ENCODE data around the gene UBXN11. TPM values are rescaled to one million over a fixed set of nuclear protein-coding genes. Genes with fewer than 3 reads are reported as not detected.

The UBXN11 gene
- total and polyA plus RNA-seq, 2 donors from 2014 or later, result 30.2 to 55.0 TPM

GRCh38 chr1:26274801-26275425 lies 31.5 kb downstream of the UBXN11 start:
- H3K4me3 ChIP-seq (ENCODE audit: low read length in 3 of 3), result no peak overlapping the region
- no peaks in the 10 kb centered on the region for H3K27me3 ChIP-seq (ENCODE audit: control insufficient read depth, insufficient read depth, low read length)
- no peak overlapping the region for H3K27ac ChIP-seq (ENCODE audit: low read depth in 2 of 2, low read length in 2 of 2)
- no peak for DNase-seq
- no peak for TF ChIP-seq CTCF (IDR thresholded peaks at IDR 0.05; ENCODE audit: borderline replicate concordance, extremely low read depth, insufficient read depth)
- H3K9ac ChIP-seq (ENCODE audit: low read length in 3 of 3), result no peak overlapping the region
- H3K4me1 ChIP-seq (ENCODE audit: control insufficient read depth in 2 of 3, insufficient read depth in 2 of 3, low read depth in 1 of 3, low read length in 3 of 3), result peaks cover 9 to 35% (median 32%) of the 10 kb centered on the region in 3 donors
- H3K36me3 ChIP-seq (ENCODE audit: control insufficient read depth in 2 of 3, insufficient read depth in 3 of 3, low read length in 3 of 3), result peaks cover 0 to 5% (median 2%) of the 10 kb centered on the region in 3 donors
- no peaks in the 10 kb centered on the region for H3K9me3 ChIP-seq (ENCODE audit: control insufficient read depth in 2 of 3, insufficient read depth in 1 of 3, low read length in 3 of 3)
- intact Hi-C loops (cut with DNase I), result loop anchor here (5.0 kb wide), 1 partner anchor 47 kb away; no protein-coding TSS in a partner anchor
- no peak for FAIRE-seq

GRCh38 chr1:26269198-26269550 lies 37.3 kb downstream of the UBXN11 start:
- intact Hi-C loops (cut with DNase I), result no loop called here
- H3K27me3 ChIP-seq (ENCODE audit: control insufficient read depth, insufficient read depth, low read length), result no peaks in the 10 kb centered on the region
- no peaks in the 10 kb centered on the region for H3K4me1 ChIP-seq (ENCODE audit: control insufficient read depth in 2 of 3, insufficient read depth in 2 of 3, low read depth in 1 of 3, low read length in 3 of 3)
- H3K27ac ChIP-seq (ENCODE audit: low read depth in 2 of 2, low read length in 2 of 2), result no peak overlapping the region
- no peak overlapping the region for H3K9ac ChIP-seq (ENCODE audit: low read length in 3 of 3)
- H3K36me3 ChIP-seq (ENCODE audit: control insufficient read depth in 2 of 3, insufficient read depth in 3 of 3, low read length in 3 of 3), result peaks cover 0 to 11% (median 3%) of the 10 kb centered on the region in 3 donors
- no peak overlapping the region for H3K4me3 ChIP-seq (ENCODE audit: low read length in 3 of 3)
- no peak for FAIRE-seq
- no peak for TF ChIP-seq CTCF (IDR thresholded peaks at IDR 0.05; ENCODE audit: borderline replicate concordance, extremely low read depth, insufficient read depth)
- no peaks in the 10 kb centered on the region for H3K9me3 ChIP-seq (ENCODE audit: control insufficient read depth in 2 of 3, insufficient read depth in 1 of 3, low read length in 3 of 3)
- no peak for DNase-seq

- no peaks in the 10 kb centered on the region for H3K4me1 ChIP-seq (ENCODE audit: control insufficient read depth in 2 of 3, insufficient read depth in 2 of 3, low read depth in 1 of 3, low read length in 3 of 3)
- TF ChIP-seq CTCF (IDR thresholded peaks at IDR 0.05; ENCODE audit: borderline replicate concordance, extremely low read depth, insufficient read depth), result no peak
- H3K9me3 ChIP-seq (ENCODE audit: control insufficient read depth in 2 of 3, insufficient read depth in 1 of 3, low read length in 3 of 3), result no peaks in the 10 kb centered on the region
- no peak overlapping the region for H3K27ac ChIP-seq (ENCODE audit: low read depth in 2 of 2, low read length in 2 of 2)
- H3K36me3 ChIP-seq (ENCODE audit: control insufficient read depth in 2 of 3, insufficient read depth in 3 of 3, low read length in 3 of 3), result peaks cover 0 to 11% (median 3%) of the 10 kb centered on the region in 3 donors
- no peaks in the 10 kb centered on the region for H3K27me3 ChIP-seq (ENCODE audit: control insufficient read depth, insufficient read depth, low read length)
- H3K9ac ChIP-seq (ENCODE audit: low read length in 3 of 3), result no peak overlapping the region
- FAIRE-seq (no peak), DNase-seq (no peak)
- intact Hi-C loops (cut with DNase I), result no loop called here
- H3K4me3 ChIP-seq (ENCODE audit: low read length in 3 of 3), result no peak overlapping the region
Measured at GRCh38 chr1:26268290-26269197, 37.9 kb downstream of the UBXN11 start.
